NOMO-1 treated with dmso at 0.1 percent for 144 hours (cell line): ENCODE data around the gene THAP4.
"Not testable (repeated sequence)": the region's sequence is repeated elsewhere in the genome, so short reads cannot be mapped to it uniquely, and the experiment has no call there.

Experiments
- DNase-seq: peaks from one replicate; lab custom pipeline; 2025; ENCODE audit not compliant: unreplicated experiment; lab: John Stamatoyannopoulos, UW

The THAP4 gene

DNA sequence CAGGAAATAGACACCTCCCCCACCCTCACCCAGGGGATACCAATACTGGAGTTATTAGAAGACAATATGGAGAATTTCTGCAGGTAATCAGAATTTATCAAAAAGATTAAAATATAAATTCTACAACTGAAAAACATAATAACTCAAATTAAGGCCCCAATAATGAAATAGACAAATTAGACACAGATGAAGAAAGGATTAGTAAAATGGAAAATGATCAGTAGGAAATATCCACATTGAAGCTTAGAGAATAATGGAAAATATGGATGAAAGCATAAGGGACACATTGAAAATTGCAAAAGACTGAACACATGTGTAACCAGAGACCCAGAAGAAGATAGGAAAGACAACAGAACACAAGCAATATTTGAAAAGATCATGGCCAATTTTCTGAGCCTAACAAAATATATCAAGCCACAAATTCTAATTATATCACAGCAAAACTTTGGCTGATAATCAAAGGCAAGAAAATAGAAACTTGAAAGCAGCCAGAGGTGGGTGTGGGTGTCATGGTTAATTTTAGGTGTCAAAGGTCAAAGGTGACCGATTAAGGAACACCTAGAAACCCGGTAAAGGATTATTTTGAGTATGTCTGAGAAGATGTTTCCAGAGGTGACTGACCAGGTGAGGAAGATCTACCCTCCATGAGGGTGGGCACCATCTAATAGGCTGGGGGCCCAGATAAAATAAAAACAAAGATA lies 50.2 kb downstream of the THAP4 start:
- DNase-seq: no peak

DNA sequence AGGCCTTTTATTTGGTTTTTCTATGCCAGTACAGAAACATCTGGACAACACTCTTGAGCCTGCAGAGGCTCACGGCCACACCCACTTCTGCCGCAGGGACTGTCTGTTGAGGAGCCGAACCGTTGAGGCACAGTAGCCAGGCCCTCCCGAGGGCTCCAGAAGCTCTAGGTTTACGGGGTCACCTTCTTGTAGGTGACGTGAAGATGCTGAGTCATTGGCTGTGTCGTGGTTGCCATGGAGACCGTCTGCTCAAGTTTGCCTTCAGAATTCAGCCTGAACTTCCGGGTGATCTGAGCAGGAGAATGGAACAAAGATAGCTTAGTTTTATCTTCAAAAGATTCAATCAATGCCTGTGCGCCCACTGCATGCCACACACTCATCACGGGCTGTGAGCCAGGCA lies 52.5 kb downstream of the THAP4 start:
- no peak for DNase-seq

DNA sequence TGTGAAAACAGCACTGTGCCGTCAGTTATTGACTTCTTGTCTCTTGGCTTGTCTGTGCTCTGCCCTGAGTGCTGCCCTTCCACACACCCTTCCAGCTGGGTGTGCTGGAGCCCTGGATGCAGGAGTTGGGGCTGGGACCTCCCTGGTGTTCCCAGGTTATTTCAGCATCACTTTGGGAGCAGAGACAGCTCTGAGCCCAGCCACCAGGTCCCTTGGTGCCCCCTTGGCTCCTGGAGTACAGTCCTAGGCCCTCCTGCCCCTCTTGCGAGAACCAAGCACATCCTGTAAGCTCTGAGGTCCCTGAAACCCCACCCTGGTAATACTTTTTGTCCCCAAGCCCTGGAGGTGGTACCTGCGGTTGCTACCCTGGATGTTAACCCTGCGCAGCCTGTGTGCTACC lies 54.2 kb downstream of the THAP4 start:
- no peak for DNase-seq

DNA sequence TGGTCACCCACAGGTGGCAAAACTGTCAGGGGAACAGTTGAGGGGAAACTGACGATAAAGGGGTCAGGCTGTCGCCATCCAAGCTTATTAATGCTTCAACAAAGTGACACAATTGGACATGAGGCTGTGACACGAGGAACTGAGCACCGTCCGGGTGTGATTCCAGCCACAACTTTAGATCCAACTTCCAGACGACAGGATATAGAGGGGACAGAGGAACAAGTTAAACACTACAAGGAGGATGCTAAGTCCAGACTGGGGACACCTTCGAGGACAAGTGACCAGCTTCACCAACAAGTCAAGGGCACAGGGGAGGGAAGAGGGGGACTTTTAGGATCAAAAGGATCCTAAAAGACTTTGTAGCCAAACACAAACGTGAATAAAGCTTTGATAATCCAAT lies 54.6 kb downstream of the THAP4 start:
- DNase-seq: no peak

GRCh38 chr2:241579281-241579680 lies 57.7 kb downstream of the THAP4 start:
- no peak for DNase-seq

DNA sequence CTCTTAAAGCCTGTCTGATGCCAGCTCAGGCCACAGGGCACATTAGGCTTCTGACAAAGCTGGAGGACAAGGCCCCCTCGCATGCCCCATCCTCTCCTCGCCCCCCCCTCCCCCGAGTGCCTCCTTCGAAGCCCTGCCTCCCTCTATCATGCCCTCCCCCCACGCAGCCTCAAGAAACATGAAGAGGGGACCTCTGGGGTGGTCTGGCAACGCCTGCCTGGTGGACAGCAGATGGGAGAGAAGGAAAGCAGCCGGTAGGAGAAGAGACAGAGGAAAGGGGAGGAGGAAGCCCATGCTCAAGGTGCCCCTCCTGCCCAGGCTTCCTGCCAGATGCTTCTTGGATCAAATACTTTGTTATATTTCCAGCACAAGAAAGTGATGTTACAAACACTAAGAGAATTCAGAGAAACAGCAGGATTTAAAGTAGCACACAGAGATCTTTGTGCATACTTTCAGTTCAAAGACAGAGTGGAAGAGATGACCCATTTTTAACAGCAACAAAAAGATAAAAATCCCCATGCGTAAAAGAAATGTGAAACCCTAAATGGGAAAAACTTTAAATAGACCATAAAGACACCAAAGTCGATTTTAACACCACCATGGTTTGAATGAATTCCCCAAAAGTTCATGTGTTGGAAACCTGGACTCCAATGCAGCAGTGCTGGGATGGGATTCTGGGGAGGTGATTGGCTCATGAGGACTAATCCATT lies 59.4 kb downstream of the THAP4 start:
- no peak for DNase-seq

- DNase-seq: no peak
These were observed 60.7 kb downstream of the THAP4 start for GRCh38 chr2:241576293-241576654.

GRCh38 chr2:241575624-241576292 lies 61.2 kb downstream of the THAP4 start:
- no peak for DNase-seq

GRCh38 chr2:241574911-241575623 lies 61.9 kb downstream of the THAP4 start:
- DNase-seq: no peak

DNA sequence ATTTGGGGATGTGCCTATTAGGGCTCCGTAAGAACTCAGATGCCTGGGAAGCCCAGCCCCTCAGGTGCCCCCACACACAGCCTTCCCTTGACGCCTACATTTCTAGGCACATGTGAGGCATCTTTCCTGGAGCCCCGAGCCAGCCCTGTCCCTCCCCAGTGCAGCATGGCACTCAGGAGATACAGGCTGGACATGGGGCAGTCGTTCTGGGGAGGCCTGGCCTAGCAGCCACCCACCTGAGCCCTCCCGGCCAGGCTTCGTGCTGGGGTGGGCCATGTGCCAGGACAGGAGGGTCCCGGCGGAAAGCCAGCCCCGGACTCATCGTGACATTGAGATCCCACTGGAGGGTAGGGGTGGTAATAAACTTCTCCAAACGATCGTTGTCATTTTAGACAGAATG lies 63.2 kb downstream of the THAP4 start:
- no peak for DNase-seq

DNA sequence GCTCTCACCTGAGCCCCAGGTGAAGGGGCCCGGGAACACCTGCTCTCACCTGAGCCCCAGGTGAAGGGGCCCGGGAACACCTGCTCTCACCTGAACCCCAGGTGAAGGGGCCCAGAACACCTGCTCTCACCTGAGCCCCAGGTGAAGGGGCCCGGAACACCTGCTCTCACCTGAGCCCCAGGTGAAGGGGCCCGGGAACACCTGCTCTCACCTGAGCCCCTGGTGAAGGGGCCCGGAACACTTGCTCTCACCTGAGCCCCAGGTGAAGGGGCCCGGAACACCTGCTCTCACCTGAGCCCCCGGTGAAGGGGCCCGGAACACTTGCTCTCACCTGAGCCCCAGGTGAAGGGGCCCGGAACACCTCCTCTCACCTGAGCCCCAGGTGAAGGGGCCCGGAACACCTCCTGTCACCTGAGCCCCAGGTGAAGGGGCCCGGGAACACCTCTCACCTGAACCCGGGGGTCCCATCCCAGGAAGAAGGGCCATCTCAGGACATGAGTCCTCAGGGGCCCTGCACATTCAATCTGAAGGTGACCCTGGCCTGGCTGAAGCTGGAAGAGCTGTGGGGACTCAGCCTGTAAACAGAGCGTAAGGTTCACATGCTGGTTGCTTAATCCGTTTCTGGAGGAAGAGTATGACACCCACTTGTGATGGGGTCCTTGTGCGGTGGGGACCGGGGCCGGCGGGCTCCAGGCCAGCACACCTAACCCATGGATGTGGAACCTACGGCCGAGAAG lies 63.9 kb downstream of the THAP4 start:
- DNase-seq: not testable (repeated sequence)

GRCh38 chr2:241571821-241572620 lies 64.9 kb downstream of the THAP4 start:
- DNase-seq: no peak

- DNase-seq: no peak
These were observed 65.9 kb downstream of the THAP4 start for GRCh38 chr2:241570961-241571581.

GRCh38 chr2:241569831-241570281 lies 67.1 kb downstream of the THAP4 start:
- DNase-seq: no peak

DNA sequence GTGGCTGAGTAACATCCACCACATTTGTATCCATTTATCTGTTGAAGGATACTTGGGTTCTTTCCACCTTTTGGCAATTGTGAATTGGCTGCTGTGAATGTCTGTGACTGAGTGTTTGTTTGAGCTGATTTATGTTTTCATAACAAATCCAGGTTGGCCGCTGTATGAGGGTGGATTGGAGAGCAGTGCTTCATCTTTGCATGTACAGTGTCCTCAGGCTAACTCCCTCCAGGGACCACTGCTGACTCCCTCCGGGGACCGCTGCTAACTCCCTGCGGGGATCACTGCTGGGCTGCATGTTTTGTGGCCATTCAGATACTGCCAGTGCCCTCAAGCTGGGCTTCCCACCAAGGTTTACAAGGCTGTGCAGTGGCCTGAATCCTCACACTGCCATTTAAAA lies 68.2 kb downstream of the THAP4 start:
- DNase-seq: no peak

- DNase-seq: no peak
These were observed 69.2 kb downstream of the THAP4 start for GRCh38 chr2:241567776-241568175.

- DNase-seq: not testable (repeated sequence)
These were observed 69.7 kb downstream of the THAP4 start for GRCh38 chr2:241567266-241567665.

DNA sequence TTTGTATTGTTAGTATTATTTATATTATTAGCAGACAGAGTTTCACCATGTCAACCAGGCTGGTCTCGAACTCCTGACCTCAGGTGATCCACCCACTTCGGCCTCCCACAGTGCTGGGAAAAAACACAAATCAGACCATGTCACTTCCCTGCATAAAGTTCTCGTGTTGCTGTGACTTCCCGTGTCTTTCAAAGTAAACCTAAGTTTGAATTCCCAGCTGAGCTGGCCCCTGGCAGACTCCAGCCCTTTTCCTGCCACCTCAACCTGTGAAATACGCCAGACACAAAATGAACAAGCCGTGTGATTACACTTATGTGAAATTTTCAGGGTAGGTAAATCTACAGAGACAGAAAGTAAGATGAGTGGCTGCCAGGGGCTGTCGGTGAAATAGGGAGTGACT lies 70.5 kb downstream of the THAP4 start:
- no peak for DNase-seq

GRCh38 chr2:241566021-241566420 lies 70.9 kb downstream of the THAP4 start:
- DNase-seq: not testable (repeated sequence)

DNA sequence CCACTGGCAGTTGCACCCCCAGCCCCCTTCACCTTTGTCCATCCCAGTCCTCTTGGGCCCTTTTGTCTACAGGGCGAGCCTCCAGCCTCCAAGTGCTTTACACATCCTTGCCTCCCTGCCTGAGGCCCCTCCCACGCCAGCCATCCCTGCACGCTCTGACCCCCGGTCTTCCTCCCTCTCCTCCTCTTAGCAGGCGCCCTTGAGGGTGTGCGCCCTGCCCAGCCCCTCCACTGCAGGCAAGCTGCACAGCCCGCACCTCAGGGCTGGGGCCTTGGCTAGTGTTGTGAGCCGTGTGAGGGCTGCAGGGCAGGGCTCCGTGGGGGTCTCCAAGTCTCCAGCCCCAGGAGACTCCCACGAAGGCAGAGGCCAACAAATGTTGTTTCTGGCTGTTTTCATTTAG lies 71.5 kb downstream of the THAP4 start:
- no peak for DNase-seq
